ENCODE data around the gene BIRC6. TPM values are rescaled to one million over a fixed set of nuclear protein-coding genes. Genes with fewer than 3 reads are reported as not detected.

Gene BIRC6
- total RNA-seq, 1 experiment from 2014 or later = 69.6 TPM

GRCh38 chr2:32416519-32416918, 59.7 kb downstream of the BIRC6 start:
- POLR2A ChIA-PET = no interaction called here
- BruUV-seq (replicated peaks) = no TSS peak

GRCh38 chr2:32417659-32418058, 60.8 kb downstream of the BIRC6 start:
- DNase-seq (ENCODE audit: unreplicated experiment) = no peak
- Mint-ChIP-seq H3K36me3 (ENCODE audit: insufficient read depth, unreplicated experiment) (peaks cover 72% of the 10 kb centered on the region), H3K27ac (ENCODE audit: low read depth, unreplicated experiment) (no peak overlapping the region), H3K4me3 (ENCODE audit: unreplicated experiment) (no peak overlapping the region), H3K9me3 (ENCODE audit: unreplicated experiment) (no peaks in the 10 kb centered on the region), H3K27me3 (ENCODE audit: insufficient read depth, unreplicated experiment) (no peaks in the 10 kb centered on the region), H3K4me1 (ENCODE audit: insufficient read depth, unreplicated experiment) (peaks cover 13% of the 10 kb centered on the region)
- ChIA-PET POLR2A (interaction anchor here (0.7 kb wide), 1 partner anchor 1409 kb away, joined by 3 read pairs; no protein-coding TSS in a partner anchor), CTCF (interaction anchor here (0.6 kb wide), 1 partner anchor 22 kb away, joined by 3 read pairs; no protein-coding TSS in a partner anchor)
- intact Hi-C loops (cut with micrococcal nuclease) = no loop called here
- TF ChIP-seq CTCF (IDR thresholded peaks at IDR 0.05; ENCODE audit: unreplicated experiment) = no peak
- no TSS peak for BruUV-seq (replicated peaks)

More at GRCh38 chr2:32416519-32416918, 59.7 kb downstream of the BIRC6 start:
- no peak for TF ChIP-seq CTCF (IDR thresholded peaks at IDR 0.05; ENCODE audit: unreplicated experiment)
- no peak for DNase-seq (ENCODE audit: unreplicated experiment)
- no peaks in the 10 kb centered on the region for H3K27me3 Mint-ChIP-seq (ENCODE audit: insufficient read depth, unreplicated experiment)
- CTCF ChIA-PET = no interaction called here
- no peaks in the 10 kb centered on the region for H3K9me3 Mint-ChIP-seq (ENCODE audit: unreplicated experiment)
- no peak overlapping the region for H3K4me3 Mint-ChIP-seq (ENCODE audit: unreplicated experiment)
- peaks cover 8% of the 10 kb centered on the region for H3K4me1 Mint-ChIP-seq (ENCODE audit: insufficient read depth, unreplicated experiment)
- intact Hi-C loops (cut with micrococcal nuclease) = no loop called here
- H3K27ac Mint-ChIP-seq (ENCODE audit: low read depth, unreplicated experiment) = peak overlapping the region; percentile 51
- H3K36me3 Mint-ChIP-seq (ENCODE audit: insufficient read depth, unreplicated experiment) = peaks cover 70% of the 10 kb centered on the region

GRCh38 chr2:32418778-32419177, 62.0 kb downstream of the BIRC6 start:
- CTCF ChIA-PET = no interaction called here
- Mint-ChIP-seq H3K4me3 (ENCODE audit: unreplicated experiment) (no peak overlapping the region), H3K27ac (ENCODE audit: low read depth, unreplicated experiment) (no peak overlapping the region), H3K9me3 (ENCODE audit: unreplicated experiment) (no peaks in the 10 kb centered on the region), H3K4me1 (ENCODE audit: insufficient read depth, unreplicated experiment) (peaks cover 18% of the 10 kb centered on the region), H3K27me3 (ENCODE audit: insufficient read depth, unreplicated experiment) (no peaks in the 10 kb centered on the region), H3K36me3 (ENCODE audit: insufficient read depth, unreplicated experiment) (peaks cover 72% of the 10 kb centered on the region)
- POLR2A ChIA-PET = interaction anchor here (1.0 to 1.3 kb wide), 3 partner anchors 11 to 62 kb away, joined by 3 to 5 read pairs (median 4); no protein-coding TSS in a partner anchor
- no peak for TF ChIP-seq CTCF (IDR thresholded peaks at IDR 0.05; ENCODE audit: unreplicated experiment)
- DNase-seq (ENCODE audit: unreplicated experiment) = peak; percentile 6
- intact Hi-C loops (cut with micrococcal nuclease) = no loop called here
- no TSS peak for BruUV-seq (replicated peaks)

GRCh38 chr2:32422133-32422532, 65.3 kb downstream of the BIRC6 start:
- ChIA-PET CTCF (no interaction called here), POLR2A (no interaction called here)
- Mint-ChIP-seq H3K4me1 (ENCODE audit: insufficient read depth, unreplicated experiment) (peaks cover 28% of the 10 kb centered on the region), H3K27ac (ENCODE audit: low read depth, unreplicated experiment) (peak overlapping the region; percentile 4), H3K27me3 (ENCODE audit: insufficient read depth, unreplicated experiment) (no peaks in the 10 kb centered on the region), H3K4me3 (ENCODE audit: unreplicated experiment) (no peak overlapping the region), H3K9me3 (ENCODE audit: unreplicated experiment) (no peaks in the 10 kb centered on the region), H3K36me3 (ENCODE audit: insufficient read depth, unreplicated experiment) (peaks cover 62% of the 10 kb centered on the region)
- intact Hi-C loops (cut with micrococcal nuclease) = no loop called here
- no peak for DNase-seq (ENCODE audit: unreplicated experiment)
- BruUV-seq (replicated peaks) = no TSS peak
- no peak for TF ChIP-seq CTCF (IDR thresholded peaks at IDR 0.05; ENCODE audit: unreplicated experiment)

Measured in MCF 10A (cell line).